GM12878 (cell line): Measurements from ENCODE around the gene RAB4B. TPM values are rescaled to one million over a fixed set of nuclear protein-coding genes. Genes with fewer than 3 reads are reported as not detected.
"Not testable (repeated sequence)": the region's sequence is repeated elsewhere in the genome, so short reads cannot be mapped to it uniquely, and the experiment has no call there.

ENCODE experiments used
- ATAC-seq: fragments of 200-7000 bp; cut with Tn5 transposase; 3 replicates; pipeline ENCODE4 v1.9.1; 2020; ENCODE audit warnings: mild to moderate bottlenecking, moderate library complexity
- BruUV-seq: library from RNA; stranded (reverse); fragments of 400-500 nt; replicated peaks from 2 replicates; lab custom pipeline; 2021; lab: Mats Ljungman, UMichigan
- CTCF ChIA-PET: fragments of 300-600 bp; sonication (Branson Sonifier 250); formaldehyde crosslinking; extraction: SDS; loops from one replicate; lab custom pipeline; 2021; ENCODE audit warnings: inconsistent platforms; lab: Yijun Ruan, JAX
- POLR2A ChIA-PET: fragments of 350-600 bp; formaldehyde crosslinking; extraction: SDS; loops from one replicate; lab custom pipeline; 2021; ENCODE audit warnings: inconsistent platforms; lab: Charles Lee
- RAD21 ChIA-PET: fragments of 300-600 bp; sonication (Branson Sonifier 250); formaldehyde crosslinking; loops from one replicate; lab custom pipeline; 2023; ENCODE audit warnings: antibody characterized with exemption; ENCODE audit not compliant: unreplicated experiment; lab: Charles Lee
- SMC1A ChIA-PET: fragments of 300-600 bp; sonication (Branson Sonifier 250); formaldehyde crosslinking; loops from one replicate; lab custom pipeline; 2023; ENCODE audit not compliant: unreplicated experiment, uncharacterized antibody; lab: Charles Lee
- DNase-seq: peaks from one replicate; pipeline ENCODE4 v3.0.0-alpha.2; 2011; ENCODE audit warnings: low read depth, low spot score
- FAIRE-seq: peaks from 3 replicates; lab custom pipeline; 2011; peaks lifted over from hg19 to GRCh38; lab: Jason Lieb, UNC
- H2AFZ ChIP-seq: 2 replicates; pipeline ENCODE4 v1.6.0; 2011; ENCODE audit warnings: low read depth, low read length, control low read depth; ENCODE audit not compliant: control insufficient read depth
- H3K27ac ChIP-seq: 2 replicates; pipeline ENCODE4 v1.5.1; 2011; ENCODE audit warnings: control low read depth; ENCODE audit not compliant: control insufficient read depth, insufficient read depth
- H3K27me3 ChIP-seq, 2 experiments: replicated peaks in 1 of 2; 2 replicates each; pipeline versions ENCODE4 v1.6.0 to v1.6.1; 2011; ENCODE audit warnings: low read length in 1 of 2; ENCODE audit not compliant: control insufficient read depth in 2 of 2, insufficient read depth in 2 of 2
- H3K36me3 ChIP-seq, 2 experiments: 2 replicates each; pipeline ENCODE4 v1.5.1; 2011; ENCODE audit warnings: low read length in 1 of 2; ENCODE audit not compliant: control insufficient read depth in 2 of 2, insufficient read depth in 2 of 2
- H3K4me1 ChIP-seq: 2 replicates; pipeline ENCODE4 v1.6.1; 2011; ENCODE audit warnings: mild to moderate bottlenecking, low read length, moderate library complexity, mixed read lengths; ENCODE audit not compliant: control insufficient read depth, insufficient read depth
- H3K4me2 ChIP-seq: 2 replicates; pipeline ENCODE4 v1.6.0; 2011; ENCODE audit warnings: control low read depth; ENCODE audit not compliant: control insufficient read depth, insufficient read depth
- H3K4me3 ChIP-seq: fragments of 200-600 bp; sonication (generic); 2 replicates; pipeline ENCODE4 v1.5.1; 2016
- H3K79me2 ChIP-seq: 2 replicates; pipeline ENCODE4 v1.6.0; 2011; ENCODE audit warnings: low read length; ENCODE audit not compliant: control insufficient read depth, insufficient read depth
- H3K9ac ChIP-seq: 2 replicates; pipeline ENCODE4 v1.8.0; 2011; ENCODE audit warnings: low read length, control low read depth, mixed read lengths; ENCODE audit not compliant: control insufficient read depth, insufficient read depth
- H3K9me3 ChIP-seq: replicated peaks from 3 replicates; pipeline ENCODE4 v1.5.1; 2011; ENCODE audit warnings: mild to moderate bottlenecking, low read length; ENCODE audit not compliant: control insufficient read depth, insufficient read depth
- H4K20me1 ChIP-seq: 2 replicates; pipeline ENCODE4 v1.6.0; 2011; ENCODE audit not compliant: control insufficient read depth, insufficient read depth
- GABPA ChIP-seq: IDR thresholded peaks from 2 replicates; pipeline ENCODE4 v1.6.1; 2014; ENCODE audit warnings: antibody characterized with exemption, low read depth, mild to moderate bottlenecking, inconsistent platforms
- POLR2A ChIP-seq: IDR thresholded peaks from 2 replicates; pipeline ENCODE4 v1.6.1; 2011; ENCODE audit warnings: low read depth, mild to moderate bottlenecking, low read length
- ZBED1 ChIP-seq: IDR thresholded peaks from 2 replicates; pipeline ENCODE4 v1.6.1; 2016; ENCODE audit warnings: borderline replicate concordance
- WGBS: methylation state at CpG from one replicate; pipeline ENCODE4 v1.1.6; 2016; ENCODE audit warnings: low lambda C conversion rate; ENCODE audit not compliant: insufficient replicate concordance, insufficient coverage; ENCODE audit errors: missing lambda C conversion rate; 5-methylcytosine and 5-hydroxymethylcytosine counted together
- in situ Hi-C: fragments of 300-500 bp; cut with MboI; formaldehyde crosslinking; loops from 9 replicates; pipeline ENCODE4 v1.14.3; 2018; ENCODE audit warnings: mixed read lengths
- intact Hi-C: fragments of 100-400 bp; cut with micrococcal nuclease; formaldehyde crosslinking; loops from one replicate; pipeline ENCODE4 v1.14.2; 2022; ENCODE audit not compliant: unreplicated experiment
- polyA plus RNA-seq, 11 experiments: library from polyadenylated mRNA; depleted of rRNA in 4 of 11; unstranded in 6 of 11; stranded (reverse) in 5 of 11; fragments of >200 nt; fragmentation: Nextera tagmentation in 4 of 11; fragmentation: Illumina TruSeq in 1 of 11; extraction: Ambion mirVana in 4 of 11; extraction: Trizol in 1 of 11; gene quantifications; 1 replicate in 1 of 11; 2 replicates in 10 of 11; pipeline versions ENCODE4 v1.2.1 to v1.2.3, GENCODE V29; 2011 to 2016; ENCODE audit warnings: inconsistent platforms in 2 of 11, missing spikeins in 2 of 11, low read depth in 1 of 11
- total RNA-seq, 4 experiments: library from RNA; depleted of rRNA in 3 of 4; stranded (reverse); fragments of >200 nt in 3 of 4; fragmentation: Illumina TruSeq in 1 of 4; extraction: Trizol in 1 of 4; gene quantifications; 2 replicates each; pipeline versions ENCODE4 v1.2.1 to v1.2.3, GENCODE V29; 2013 to 2021

RAB4B gene
- total and polyA plus RNA-seq, 10 of the 15 experiments (the other 5 are each of a cell fraction or from before 2014, with no cell fraction given), result 0.60 to 51.5 (median 27.7) TPM

- Histone ChIP-seq H3K27ac (no peak overlapping the region), H3K36me3 (peaks cover 52 to 60% of the 10 kb centered on the region in 2 experiments), H3K4me2 (no peak overlapping the region), H3K4me1 (no peaks in the 10 kb centered on the region), H2AFZ (no peak overlapping the region), H3K79me2 (peaks cover 5% of the 10 kb centered on the region), H3K9me3 (no peaks in the 10 kb centered on the region), H3K9ac (no peak overlapping the region), H3K27me3 (no peaks in the 10 kb centered on the region), H3K4me3 (no peak overlapping the region), H4K20me1 (peaks cover 3% of the 10 kb centered on the region)
- ChIA-PET SMC1A (interaction anchor here (1.3 kb wide), 1 partner anchor 10 kb away, joined by 3 read pairs; no protein-coding TSS in a partner anchor), RAD21 (no interaction called here), CTCF (no interaction called here), POLR2A (no interaction called here)
- peak; percentile 38 for TF ChIP-seq POLR2A
- TF ChIP-seq GABPA, result no peak
- intact Hi-C loops, result no loop called here
- in situ Hi-C loops, result no loop called here
- DNase-seq (no peak), FAIRE-seq (no peak), ATAC-seq (no peak)
- 88% methylated on average over 10 of the region's 10 CpGs for WGBS
- no TSS peak for BruUV-seq
These were observed 14.1 kb upstream of the RAB4B start for GRCh38 chr19:40763963-40764362.

- H3K36me3 ChIP-seq, result peaks cover 36 to 40% of the 10 kb centered on the region in 2 experiments; a peak in 3 of 4 replicates
- H3K4me1 ChIP-seq, in situ Hi-C loops, H3K79me2 ChIP-seq, ATAC-seq, DNase-seq, H3K27ac ChIP-seq, CTCF ChIA-PET, H3K9me3 ChIP-seq, intact Hi-C loops, H3K4me3 ChIP-seq, H2AFZ ChIP-seq, SMC1A ChIA-PET, H3K9ac ChIP-seq, RAD21 ChIA-PET, POLR2A ChIA-PET, BruUV-seq, FAIRE-seq, H3K27me3 ChIP-seq, H4K20me1 ChIP-seq, H3K4me2 ChIP-seq: not testable (repeated sequence)
- 0 out of 2 replicates have a peak, but pooled peaks have one; percentile 1 for TF ChIP-seq ZBED1
- WGBS, result 95% methylated on average over 13 of the region's 13 CpGs
These were observed 11.7 kb upstream of the RAB4B start for GRCh38 chr19:40766385-40766784.
